ENCODE measurements around the gene AMHR2. TPM values are rescaled to one million over a fixed set of nuclear protein-coding genes. Genes with fewer than 3 reads are reported as not detected.

The AMHR2 gene
- total and polyA plus RNA-seq, 9 of the 15 experiments (the other 6 are each of a cell fraction or from before 2014, with no cell fraction given) = 8.9 to 49.7 (median 19.3) TPM

GRCh38 chr12:53378724-53379388, 44.8 kb upstream of the AMHR2 start (continued):
- TF ChIP-seq ATF3 (IDR thresholded peaks at IDR 0.05) (peak; percentile 75), ATF3 (CRISPR knock-in tag; conservative IDR thresholded peaks at IDR 0.05) (no peak), CREB5 (CRISPR knock-in tag; IDR thresholded peaks at IDR 0.05) (no peak), NONO (IDR thresholded peaks at IDR 0.05; ENCODE audit: low read depth in 2 of 2, low read length in 1 of 2) (0 out of 4 replicates have a peak, but pooled peaks of 1 of the 2 experiments have one; percentile 17), STAT5B (CRISPR knock-in tag; IDR thresholded peaks at IDR 0.05) (peak; percentile 30; the same call in 1 of the 2 replicates), CHD1 (IDR thresholded peaks at IDR 0.05; ENCODE audit: low read length) (peak; percentile 94), ZNF79 (CRISPR knock-in tag; IDR thresholded peaks at IDR 0.05; ENCODE audit: low read depth) (no peak), ZNF639 (CRISPR knock-in tag; conservative IDR thresholded peaks at IDR 0.05 in 1 of 2, IDR thresholded peaks at IDR 0.05 in 1 of 2) (peak in 1 of 2 experiments; percentile 82; a peak in 2 of 4 replicates), SUPT5H (IDR thresholded peaks at IDR 0.05) (peak; percentile 90), ZNF592 (IDR thresholded peaks at IDR 0.05) (peak; percentile 92), ZNF133 (CRISPR knock-in tag; IDR thresholded peaks at IDR 0.05) (no peak), ZFPM2 (CRISPR knock-in tag; IDR thresholded peaks at IDR 0.05) (peak; percentile 83; the same call in 1 of the 2 replicates), HMBOX1 (IDR thresholded peaks at IDR 0.05) (peak; percentile 55), OTX1 (CRISPR knock-in tag; IDR thresholded peaks at IDR 0.05) (peak; percentile 82; the same call in 1 of the 2 replicates), ERF (CRISPR knock-in tag; IDR thresholded peaks at IDR 0.05) (peak; percentile 84), HDAC8 (tag; IDR thresholded peaks at IDR 0.05) (0 out of 2 replicates have a peak, but pooled peaks have one; percentile 29), MEIS2 (IDR thresholded peaks at IDR 0.05; ENCODE audit: partially characterized antibody) (no peak)

All from K562 (cell line).